DND-41 (cell line): ENCODE data around the gene AKIRIN1.
"Not testable (repeated sequence)": the region's sequence is repeated elsewhere in the genome, so short reads cannot be mapped to it uniquely, and the experiment has no call there.

Experiments
- ATAC-seq: fragments of 200-7000 bp; cut with Tn5 transposase; 3 replicates; pipeline ENCODE4 v1.9.1; 2021; ENCODE audit warnings: low read depth; ENCODE audit not compliant: insufficient read depth
- DNase-seq: peaks from one replicate; pipeline ENCODE4 v3.0.0-alpha.2; 2020
- H2AFZ ChIP-seq: 2 replicates; pipeline ENCODE4 v1.6.0; 2012; ENCODE audit warnings: low read depth, low read length
- H3K27ac ChIP-seq: 2 replicates; pipeline ENCODE4 v1.5.1; 2012; ENCODE audit warnings: low read length, inconsistent platforms
- H3K27me3 ChIP-seq: fragments of 200-600 bp; sonication (generic); 2 replicates; pipeline ENCODE4 v1.6.0; 2012; ENCODE audit warnings: low read length, mild to moderate bottlenecking, inconsistent platforms; ENCODE audit not compliant: insufficient read depth, poor library complexity
- H3K36me3 ChIP-seq: 2 replicates; pipeline ENCODE4 v1.5.1; 2012; ENCODE audit warnings: low read length, inconsistent platforms; ENCODE audit not compliant: insufficient read depth
- H3K4me1 ChIP-seq: 2 replicates; pipeline ENCODE4 v1.5.1; 2012; ENCODE audit warnings: mild to moderate bottlenecking, low read length; ENCODE audit not compliant: insufficient read depth
- H3K4me2 ChIP-seq: 2 replicates; pipeline ENCODE4 v1.6.0; 2012; ENCODE audit warnings: mild to moderate bottlenecking, moderate library complexity, low read length, inconsistent platforms; ENCODE audit not compliant: insufficient read depth
- H3K4me3 ChIP-seq, 2 experiments: fragments of 200-600 bp in 1 of 2; shearing (Covaris generic) in 1 of 2; 2 replicates each; pipeline ENCODE4 v1.5.1; 2012 to 2016; ENCODE audit warnings: inconsistent platforms in 2 of 2, low read length in 2 of 2, mild to moderate bottlenecking in 2 of 2, low read depth in 1 of 2, moderate library complexity in 1 of 2
- H3K79me2 ChIP-seq: 2 replicates; pipeline ENCODE4 v1.6.0; 2012; ENCODE audit warnings: low read length, inconsistent platforms; ENCODE audit not compliant: insufficient read depth
- H3K9ac ChIP-seq: 2 replicates; pipeline ENCODE4 v1.6.0; 2012; ENCODE audit warnings: low read depth, mild to moderate bottlenecking, inconsistent platforms, low read length, moderate library complexity
- H3K9me3 ChIP-seq: 2 replicates; pipeline ENCODE4 v1.5.1; 2012; ENCODE audit warnings: low read length, moderate library complexity, mild to moderate bottlenecking, inconsistent platforms; ENCODE audit not compliant: insufficient read depth, severe bottlenecking
- H4K20me1 ChIP-seq: 2 replicates; pipeline ENCODE4 v1.6.0; 2012; ENCODE audit warnings: low read length; ENCODE audit not compliant: insufficient read depth
- EZH2 ChIP-seq: IDR thresholded peaks from 3 replicates; pipeline ENCODE4 v1.6.1; 2012; ENCODE audit warnings: borderline replicate concordance, low read depth, mild to moderate bottlenecking, moderate library complexity, low read length, inconsistent platforms; ENCODE audit not compliant: severe bottlenecking
- TF ChIP-seq, protein P1 (sequence below): IDR thresholded peaks from 2 replicates; pipeline ENCODE4 v1.5.1; 2012; ENCODE audit warnings: borderline replicate concordance, low read length, moderate library complexity, mild to moderate bottlenecking; ENCODE audit not compliant: poor library complexity, severe bottlenecking; ENCODE audit errors: extremely low read depth

Gene AKIRIN1

DNA sequence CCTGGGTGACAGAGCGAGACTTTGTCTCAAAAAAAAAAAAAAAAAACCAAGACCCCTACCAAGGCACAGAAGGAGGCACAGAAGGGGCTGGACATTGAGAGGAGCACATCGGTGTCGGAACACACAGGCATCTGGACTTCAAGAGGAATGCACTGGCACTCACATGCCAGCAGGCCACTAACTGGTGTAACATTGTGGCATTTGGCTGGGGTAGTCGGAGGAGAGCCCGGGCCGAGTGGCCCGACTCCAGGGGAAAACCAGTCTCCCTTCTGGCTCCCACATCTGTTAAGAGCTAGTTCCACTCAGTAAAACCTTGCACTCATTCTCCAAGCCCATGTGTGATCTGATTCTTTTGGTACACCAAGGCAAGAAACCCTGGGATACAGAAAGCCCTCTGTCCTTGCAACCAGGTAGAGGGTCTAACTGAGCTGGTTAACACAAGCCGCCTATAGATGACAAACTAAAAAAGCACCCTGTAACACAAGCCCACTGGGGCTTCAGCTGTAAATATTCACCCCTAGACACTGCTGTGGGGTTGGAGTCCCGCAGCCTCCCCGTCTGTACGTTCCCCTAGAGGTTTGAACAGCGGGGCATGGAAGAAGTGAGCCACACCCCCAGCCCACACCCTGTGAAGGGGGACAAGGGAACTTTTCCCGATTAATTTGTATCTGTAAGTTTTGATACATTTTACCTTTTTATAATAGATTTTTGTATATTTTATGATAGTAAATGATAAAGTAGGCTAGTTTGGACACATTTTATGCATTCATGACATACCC lies 17.2 kb upstream of the AKIRIN1 start:
- no peaks in the 10 kb centered on the region for H3K79me2 ChIP-seq

DNA sequence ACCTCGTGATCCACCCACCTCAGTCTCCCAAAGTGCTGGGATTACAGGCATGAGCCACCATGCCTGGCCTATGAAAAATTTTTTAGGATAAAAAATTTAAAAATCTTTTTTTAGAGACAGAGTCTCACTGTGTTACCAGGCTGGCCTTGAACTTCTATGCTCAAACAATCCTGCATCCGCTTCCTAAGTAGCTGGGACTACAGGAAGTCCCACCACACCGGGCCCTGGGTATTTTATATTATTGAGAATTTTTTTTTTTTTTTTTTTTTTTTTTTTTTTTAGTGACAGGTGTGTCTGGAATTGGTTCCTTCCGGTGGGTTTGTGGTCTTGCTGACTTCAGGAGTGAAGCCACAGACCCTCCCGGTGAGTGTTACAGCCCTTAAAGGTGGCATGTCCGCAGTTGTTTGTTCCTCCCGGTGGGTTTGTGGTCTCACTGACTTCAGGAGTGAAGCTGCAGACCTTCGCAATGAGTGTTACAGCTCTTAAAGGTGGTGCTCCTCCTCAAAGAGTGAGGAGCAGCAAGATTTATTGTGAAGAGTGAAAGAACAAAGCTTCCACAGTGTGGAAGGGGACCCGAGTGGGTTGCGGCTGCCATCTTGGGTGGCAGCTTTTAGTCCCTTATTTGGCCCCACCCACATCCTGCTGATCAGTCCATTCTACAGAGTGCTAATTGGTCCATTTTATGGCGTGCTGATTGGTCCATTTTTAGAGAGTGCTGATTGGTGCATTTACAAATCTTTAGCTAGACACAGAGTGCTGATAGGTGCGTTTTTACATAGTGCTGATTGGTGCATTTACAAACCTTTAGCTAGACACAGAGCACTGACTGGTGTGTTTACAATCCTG lies 13.5 kb upstream of the AKIRIN1 start:
- Histone ChIP-seq H3K4me2 (0 out of 2 replicates have a peak overlapping the region, but pooled peaks have one; percentile 7), H3K27ac (peak overlapping the region; percentile 35), H3K4me1 (peaks cover 17% of the 10 kb centered on the region), H3K9me3 (peaks cover 12% of the 10 kb centered on the region)
- H3K36me3 ChIP-seq, H3K27me3 ChIP-seq, H3K4me3 ChIP-seq, H3K79me2 ChIP-seq, H3K9ac ChIP-seq, H4K20me1 ChIP-seq, H2AFZ ChIP-seq: not testable (repeated sequence)
- DNase-seq: peak; percentile 94
- peak; percentile 92 for ATAC-seq

More for the DNA sequence above, 17.2 kb upstream of the AKIRIN1 start:
- Histone ChIP-seq H3K4me2 (no peak overlapping the region), H2AFZ (no peak overlapping the region), H3K9ac (no peak overlapping the region), H3K4me1 (peaks cover 17% of the 10 kb centered on the region), H3K27ac (no peak overlapping the region), H3K36me3 (no peaks in the 10 kb centered on the region), H4K20me1 (0 out of 2 replicates have a peak, but pooled peaks cover 3% of the 10 kb centered on the region), H3K4me3 (no peak overlapping the region), H3K9me3 (peaks cover 7% of the 10 kb centered on the region), H3K27me3 (peaks cover 7% of the 10 kb centered on the region)
- no peak for DNase-seq
- no peak for ATAC-seq
- TF ChIP-seq EZH2: no peak
- TF ChIP-seq, protein P1, sequence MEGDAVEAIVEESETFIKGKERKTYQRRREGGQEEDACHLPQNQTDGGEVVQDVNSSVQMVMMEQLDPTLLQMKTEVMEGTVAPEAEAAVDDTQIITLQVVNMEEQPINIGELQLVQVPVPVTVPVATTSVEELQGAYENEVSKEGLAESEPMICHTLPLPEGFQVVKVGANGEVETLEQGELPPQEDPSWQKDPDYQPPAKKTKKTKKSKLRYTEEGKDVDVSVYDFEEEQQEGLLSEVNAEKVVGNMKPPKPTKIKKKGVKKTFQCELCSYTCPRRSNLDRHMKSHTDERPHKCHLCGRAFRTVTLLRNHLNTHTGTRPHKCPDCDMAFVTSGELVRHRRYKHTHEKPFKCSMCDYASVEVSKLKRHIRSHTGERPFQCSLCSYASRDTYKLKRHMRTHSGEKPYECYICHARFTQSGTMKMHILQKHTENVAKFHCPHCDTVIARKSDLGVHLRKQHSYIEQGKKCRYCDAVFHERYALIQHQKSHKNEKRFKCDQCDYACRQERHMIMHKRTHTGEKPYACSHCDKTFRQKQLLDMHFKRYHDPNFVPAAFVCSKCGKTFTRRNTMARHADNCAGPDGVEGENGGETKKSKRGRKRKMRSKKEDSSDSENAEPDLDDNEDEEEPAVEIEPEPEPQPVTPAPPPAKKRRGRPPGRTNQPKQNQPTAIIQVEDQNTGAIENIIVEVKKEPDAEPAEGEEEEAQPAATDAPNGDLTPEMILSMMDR: no peak

DNA sequence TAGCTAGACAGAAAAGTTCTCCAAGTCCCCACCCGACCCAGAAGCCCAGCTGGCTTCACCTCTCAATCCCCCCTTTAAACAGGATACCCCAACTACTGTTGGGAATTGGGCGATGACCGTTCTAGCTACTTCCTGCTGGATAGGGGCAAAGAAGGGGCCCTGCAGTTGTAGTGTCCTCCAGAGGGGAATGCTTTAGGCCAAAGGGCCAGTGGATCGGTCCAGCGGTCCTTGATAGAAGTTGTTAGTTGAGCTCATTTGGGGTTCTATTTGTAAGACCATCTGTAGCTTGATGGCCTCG lies 12.9 kb upstream of the AKIRIN1 start:
- Histone ChIP-seq H3K9me3 (peaks cover 12% of the 10 kb centered on the region), H3K4me1 (peaks cover 17% of the 10 kb centered on the region), H3K27ac (peak overlapping the region; percentile 35; the same call in 1 of the 2 replicates)
- not testable (repeated sequence) for H3K27me3 ChIP-seq, H3K79me2 ChIP-seq, H2AFZ ChIP-seq, H3K36me3 ChIP-seq, H3K4me2 ChIP-seq, ATAC-seq, H3K9ac ChIP-seq, H4K20me1 ChIP-seq, H3K4me3 ChIP-seq
- peak; percentile 39 for DNase-seq

DNA sequence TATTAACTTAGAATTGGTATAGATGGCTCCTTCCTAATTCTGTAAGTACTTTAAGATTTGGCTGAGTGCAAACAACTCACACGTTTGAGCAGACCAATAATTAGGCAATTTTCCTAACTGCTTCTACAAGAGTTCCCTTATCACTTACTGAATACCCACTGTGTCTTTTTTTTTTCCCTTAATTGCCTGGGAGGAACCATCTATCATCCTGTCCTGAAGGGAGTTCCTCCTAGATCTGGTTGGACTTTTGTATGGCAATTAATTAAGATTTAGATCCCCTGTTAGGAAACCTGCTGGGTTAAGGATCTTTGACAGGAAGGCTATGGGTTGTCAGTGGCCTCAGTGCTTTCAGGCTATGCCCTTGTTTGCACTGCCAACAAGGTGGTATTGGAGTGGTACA lies 11.7 kb upstream of the AKIRIN1 start:
- H2AFZ ChIP-seq: not testable (repeated sequence)

DNA sequence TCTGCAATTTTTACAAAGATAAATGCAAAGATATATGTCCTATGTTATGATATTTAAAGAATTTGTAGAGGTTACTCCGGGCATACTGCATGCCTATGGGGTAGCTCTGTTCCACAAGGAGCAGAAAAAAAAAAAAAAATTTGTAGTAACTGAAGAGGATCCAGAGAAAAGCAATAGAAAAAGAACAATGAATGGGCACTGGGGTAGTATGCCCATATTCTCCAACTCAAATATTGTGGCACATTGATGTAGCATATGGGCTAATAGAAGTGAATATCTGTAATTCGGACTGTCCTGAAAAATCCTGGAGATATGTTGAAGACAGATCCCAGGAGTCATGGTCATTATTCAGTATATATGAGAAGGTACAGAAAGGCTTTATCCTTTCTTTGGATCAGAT lies 1.1 kb upstream of the AKIRIN1 start:
- H3K27ac ChIP-seq: no peak overlapping the region
- TF ChIP-seq, protein P1: no peak
- TF ChIP-seq EZH2: no peak
- peaks cover 13% of the 10 kb centered on the region for H3K27me3 ChIP-seq
- H3K4me1 ChIP-seq: peaks cover 27% of the 10 kb centered on the region
- no peak overlapping the region for H2AFZ ChIP-seq
- H4K20me1 ChIP-seq: peaks cover 27% of the 10 kb centered on the region
- H3K4me2 ChIP-seq: no peak overlapping the region
- H3K9ac ChIP-seq: no peak overlapping the region
- H3K79me2 ChIP-seq: peaks cover 40% of the 10 kb centered on the region
- H3K4me3 ChIP-seq: no peak overlapping the region
- ATAC-seq (no peak), DNase-seq (no peak)
- peaks cover 10% of the 10 kb centered on the region for H3K36me3 ChIP-seq
- no peaks in the 10 kb centered on the region for H3K9me3 ChIP-seq

More for the DNA sequence above, 11.7 kb upstream of the AKIRIN1 start:
- not testable (repeated sequence) for H3K79me2 ChIP-seq, H4K20me1 ChIP-seq, H3K36me3 ChIP-seq, DNase-seq, H3K9ac ChIP-seq, H3K4me2 ChIP-seq, ATAC-seq, H3K27me3 ChIP-seq, H3K4me3 ChIP-seq, H3K27ac ChIP-seq
- H3K4me1 ChIP-seq: peaks cover 17% of the 10 kb centered on the region
- peaks cover 12% of the 10 kb centered on the region for H3K9me3 ChIP-seq
